Tibial artery (tissue), 4 donors: Measurements from ENCODE around the gene MCC.

Experiments
- DNase-seq, 2 donors: peaks; one replicate each; pipeline ENCODE4 v3.0.0-alpha.2; 2019
- H3K27ac ChIP-seq, 2 donors: fragments of 200-600 bp; sonication (generic) in 1 of 2; 1 replicate in 1 of 2; 2 replicates in 1 of 2; pipeline ENCODE4 v1.5.1; 2018 to 2019; ENCODE audit warnings: mild to moderate bottlenecking in 1 of 2
- H3K27me3 ChIP-seq, 2 donors: fragments of 200-600 bp; sonication (generic) in 1 of 2; one replicate each; pipeline versions ENCODE4 v1.5.1 to v1.6.0; 2016 to 2019
- H3K36me3 ChIP-seq, 3 donors: fragments of 200-600 bp; sonication (generic) in 2 of 3; one replicate each; pipeline ENCODE4 v1.5.1; 2016 to 2019; ENCODE audit warnings: mild to moderate bottlenecking in 2 of 3
- H3K4me1 ChIP-seq, 4 donors: fragments of 200-600 bp; sonication (generic) in 2 of 4; 1 replicate in 3 of 4; 2 replicates in 1 of 4; pipeline ENCODE4 v1.5.1; 2016 to 2019
- H3K4me3 ChIP-seq, 2 donors: fragments of 200-600 bp; sonication (generic) in 1 of 2; 1 replicate in 1 of 2; 2 replicates in 1 of 2; pipeline ENCODE4 v1.5.1; 2018 to 2019; ENCODE audit warnings: mild to moderate bottlenecking in 2 of 2
- H3K9me3 ChIP-seq, 3 donors: fragments of 200-600 bp; sonication (generic) in 1 of 3; one replicate each; pipeline ENCODE4 v1.5.1; 2016 to 2019
- CTCF ChIP-seq, 2 experiments: fragments of 200-600 bp in 1 of 2; fragments of 450-650 bp in 1 of 2; IDR thresholded peaks; one replicate each; pipeline ENCODE4 v1.5.1; 2017 to 2019; ENCODE audit warnings: antibody characterized with exemption in 2 of 2, mild to moderate bottlenecking in 1 of 2, moderate library complexity in 1 of 2
- intact Hi-C: fragments of 100-400 bp; cut with DNase I; formaldehyde crosslinking; loops from one replicate; pipeline ENCODE4 v1.15.0; 2023; ENCODE audit warnings: low total_unique reads

Gene MCC

GRCh38 chr5:113187906-113188305 is 300.3 kb downstream of the MCC start:
- H3K36me3 ChIP-seq: no peaks in the 10 kb centered on the region
- H3K4me3 ChIP-seq: no peak overlapping the region
- no peaks in the 10 kb centered on the region for H3K4me1 ChIP-seq
- H3K27me3 ChIP-seq: no peaks in the 10 kb centered on the region
- no peak for DNase-seq
- H3K9me3 ChIP-seq: no peaks in the 10 kb centered on the region
- intact Hi-C loops: no loop called here
- TF ChIP-seq CTCF (IDR thresholded peaks at IDR 0.05): no peak
- no peak overlapping the region for H3K27ac ChIP-seq

GRCh38 chr5:113186061-113186460 is 302.2 kb downstream of the MCC start:
- Histone ChIP-seq H3K36me3 (no peaks in the 10 kb centered on the region), H3K4me3 (no peak overlapping the region), H3K4me1 (no peaks in the 10 kb centered on the region), H3K9me3 (no peaks in the 10 kb centered on the region), H3K27me3 (no peaks in the 10 kb centered on the region), H3K27ac (no peak overlapping the region)
- DNase-seq: no peak
- TF ChIP-seq CTCF (IDR thresholded peaks at IDR 0.05): no peak
- intact Hi-C loops: no loop called here

- DNase-seq: no peak
- Histone ChIP-seq H3K27me3 (no peaks in the 10 kb centered on the region), H3K27ac (no peak overlapping the region), H3K9me3 (no peaks in the 10 kb centered on the region), H3K36me3 (no peaks in the 10 kb centered on the region), H3K4me1 (peaks cover 0 to 6% (median under 1%) of the 10 kb centered on the region in 4 donors), H3K4me3 (no peak overlapping the region)
- intact Hi-C loops: no loop called here
- no peak for TF ChIP-seq CTCF (IDR thresholded peaks at IDR 0.05)
Measured at GRCh38 chr5:113183694-113184093, 304.6 kb downstream of the MCC start.

GRCh38 chr5:113182658-113183344 is 305.5 kb downstream of the MCC start:
- H3K4me1 ChIP-seq: peaks cover 0 to 13% (median 6%) of the 10 kb centered on the region in 4 donors
- no peak for DNase-seq
- no peak overlapping the region for H3K27ac ChIP-seq
- intact Hi-C loops: no loop called here
- H3K9me3 ChIP-seq: no peaks in the 10 kb centered on the region
- H3K4me3 ChIP-seq: no peak overlapping the region
- no peaks in the 10 kb centered on the region for H3K36me3 ChIP-seq
- TF ChIP-seq CTCF (IDR thresholded peaks at IDR 0.05): no peak
- no peaks in the 10 kb centered on the region for H3K27me3 ChIP-seq

GRCh38 chr5:113181853-113182490 is 306.3 kb downstream of the MCC start:
- H3K4me1 ChIP-seq: peaks cover 0 to 13% (median 6%) of the 10 kb centered on the region in 4 donors
- no peak for TF ChIP-seq CTCF (IDR thresholded peaks at IDR 0.05)
- H3K36me3 ChIP-seq: no peaks in the 10 kb centered on the region
- no peaks in the 10 kb centered on the region for H3K27me3 ChIP-seq
- no peaks in the 10 kb centered on the region for H3K9me3 ChIP-seq
- H3K4me3 ChIP-seq: no peak overlapping the region
- DNase-seq: no peak
- no peak overlapping the region for H3K27ac ChIP-seq
- intact Hi-C loops: no loop called here
